GM20000 (cell line): ENCODE data around the gene PRKCH.

Source experiments
- DNase-seq: peaks from one replicate; pipeline ENCODE4 v3.0.0; 2012; ENCODE audit warnings: low spot score
- CTCF ChIP-seq: IDR thresholded peaks from 2 replicates; pipeline ENCODE4 v1.5.1; 2012; ENCODE audit warnings: mild to moderate bottlenecking, control low read depth; ENCODE audit errors: extremely low read depth, missing control alignments

PRKCH gene

GRCh38 chr14:61426048-61426447 lies 104.7 kb downstream of the PRKCH start:
- DNase-seq, result no peak
- TF ChIP-seq CTCF, result no peak

DNA sequence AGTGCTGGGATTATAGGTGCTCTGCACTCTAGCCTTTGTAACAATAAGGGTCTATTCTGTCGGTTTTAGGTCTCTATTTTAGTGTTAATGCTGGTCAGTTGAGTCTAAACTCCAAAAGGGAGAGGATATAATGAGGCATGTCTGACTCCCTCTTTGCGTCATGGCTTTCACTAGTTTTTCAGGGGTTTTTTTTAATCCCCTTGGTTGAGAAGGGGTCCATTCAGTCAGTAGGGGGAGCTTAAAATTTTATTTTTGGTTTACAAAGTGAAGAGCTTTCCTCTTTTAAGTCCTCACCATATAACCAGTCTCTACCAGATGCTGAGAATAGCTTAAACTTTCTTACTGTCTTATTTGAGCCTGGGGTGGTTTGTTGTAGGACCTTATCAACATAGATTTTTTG lies 106.9 kb downstream of the PRKCH start:
- TF ChIP-seq CTCF, result no peak
- DNase-seq, result no peak

DNA sequence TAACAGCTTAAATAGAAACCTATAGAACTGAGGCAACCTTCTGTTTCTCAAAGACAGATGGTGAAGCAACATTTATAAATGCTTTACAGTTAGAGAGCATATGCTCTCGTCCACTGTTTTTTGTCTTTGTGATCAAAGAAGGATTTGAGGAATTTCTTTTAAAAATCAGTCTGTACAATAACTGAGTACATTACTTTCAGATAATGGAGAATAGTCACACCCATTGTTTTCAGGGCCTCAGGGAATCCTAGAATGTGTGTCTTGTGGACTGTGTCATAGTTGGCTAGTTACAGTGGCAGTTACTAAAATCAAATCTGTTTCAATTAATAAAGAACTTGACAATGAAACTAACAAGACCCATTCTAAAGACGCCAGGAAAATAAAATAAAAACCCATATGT lies 107.9 kb downstream of the PRKCH start:
- no peak for DNase-seq

GRCh38 chr14:61430066-61430757 lies 108.8 kb downstream of the PRKCH start:
- no peak for DNase-seq
- TF ChIP-seq CTCF, result no peak

More for the DNA sequence above, 107.9 kb downstream of the PRKCH start:
- no peak for TF ChIP-seq CTCF

DNA sequence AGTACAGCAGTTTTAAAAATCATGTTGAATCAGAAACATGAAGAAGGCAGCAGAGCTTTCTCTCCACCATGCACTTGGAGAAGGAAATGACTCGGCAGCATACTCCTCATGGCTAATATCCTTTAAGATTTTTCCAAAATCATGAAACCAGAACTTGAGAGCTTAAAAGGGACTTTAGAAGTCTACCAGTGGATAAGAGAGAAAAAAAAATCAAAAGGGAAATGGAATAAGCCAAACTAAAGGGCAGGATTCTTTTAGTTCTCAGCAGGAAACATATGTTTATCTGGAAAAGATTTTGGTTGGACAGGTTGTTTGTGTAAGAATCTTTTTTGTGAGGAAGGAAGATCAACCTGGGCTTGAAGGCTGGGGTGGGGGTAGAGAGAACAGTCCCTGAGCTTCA lies 111.8 kb downstream of the PRKCH start:
- no peak for DNase-seq
- TF ChIP-seq CTCF, result no peak

DNA sequence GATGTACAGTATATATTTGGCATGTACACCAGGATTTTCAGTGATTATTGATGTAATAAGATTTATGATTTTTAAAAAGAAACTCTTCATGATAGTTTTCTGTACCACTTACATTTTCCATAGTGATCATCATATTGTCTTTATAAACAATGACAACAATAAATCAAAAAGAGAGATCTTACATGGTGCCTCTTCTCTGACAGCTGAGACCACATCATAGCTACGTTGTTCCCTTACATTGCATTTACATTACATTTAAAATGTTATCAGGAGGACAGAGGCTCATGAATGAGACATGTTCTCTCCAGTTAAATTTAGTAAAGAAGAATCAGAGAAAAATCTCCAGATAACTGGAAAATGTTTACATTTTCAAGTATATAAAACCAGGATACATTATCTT lies 112.4 kb downstream of the PRKCH start:
- no peak for TF ChIP-seq CTCF

GRCh38 chr14:61434311-61434710 lies 112.9 kb downstream of the PRKCH start:
- DNase-seq, result no peak
- TF ChIP-seq CTCF, result no peak

More for the DNA sequence above, 112.4 kb downstream of the PRKCH start:
- DNase-seq, result no peak
